DOHH2 (cell line): Measurements from ENCODE around the gene HELLS.

ENCODE experiments used
- EZH2phosphoT487 ChIP-seq: fragments of 200-600 bp; sonication (generic); IDR thresholded peaks from 2 replicates; pipeline ENCODE4 v1.6.1; 2017; ENCODE audit warnings: borderline replicate concordance, mild to moderate bottlenecking, antibody characterized with exemption, low read length, moderate library complexity, mixed read lengths
- TF ChIP-seq, protein P1 (sequence below): fragments of 200-600 bp; sonication (generic); IDR thresholded peaks from one replicate; pipeline ENCODE4 v1.5.1; 2014; ENCODE audit warnings: antibody characterized with exemption, mild to moderate bottlenecking, low read depth, low read length; ENCODE audit not compliant: poor library complexity, severe bottlenecking

DNA sequence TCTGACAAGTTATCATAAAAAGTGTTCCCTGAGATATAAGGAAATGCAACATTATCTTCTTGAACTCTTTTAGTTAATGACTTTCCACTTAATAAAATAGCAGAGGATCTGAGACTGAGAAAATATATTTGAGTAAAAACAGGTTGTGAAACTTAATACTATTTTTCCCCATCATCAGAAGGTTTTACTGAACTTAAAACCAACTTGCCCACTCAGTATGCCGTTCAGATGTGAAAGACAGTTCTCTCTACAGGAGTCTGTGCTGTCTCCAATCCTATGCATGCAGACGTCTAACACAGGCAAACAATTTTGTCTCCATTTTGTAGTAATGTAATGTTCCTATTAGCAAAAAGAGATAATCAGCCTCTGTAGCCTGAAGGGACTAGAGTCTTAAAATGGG is 99.7 kb downstream of the HELLS start:
- TF ChIP-seq, protein P1, sequence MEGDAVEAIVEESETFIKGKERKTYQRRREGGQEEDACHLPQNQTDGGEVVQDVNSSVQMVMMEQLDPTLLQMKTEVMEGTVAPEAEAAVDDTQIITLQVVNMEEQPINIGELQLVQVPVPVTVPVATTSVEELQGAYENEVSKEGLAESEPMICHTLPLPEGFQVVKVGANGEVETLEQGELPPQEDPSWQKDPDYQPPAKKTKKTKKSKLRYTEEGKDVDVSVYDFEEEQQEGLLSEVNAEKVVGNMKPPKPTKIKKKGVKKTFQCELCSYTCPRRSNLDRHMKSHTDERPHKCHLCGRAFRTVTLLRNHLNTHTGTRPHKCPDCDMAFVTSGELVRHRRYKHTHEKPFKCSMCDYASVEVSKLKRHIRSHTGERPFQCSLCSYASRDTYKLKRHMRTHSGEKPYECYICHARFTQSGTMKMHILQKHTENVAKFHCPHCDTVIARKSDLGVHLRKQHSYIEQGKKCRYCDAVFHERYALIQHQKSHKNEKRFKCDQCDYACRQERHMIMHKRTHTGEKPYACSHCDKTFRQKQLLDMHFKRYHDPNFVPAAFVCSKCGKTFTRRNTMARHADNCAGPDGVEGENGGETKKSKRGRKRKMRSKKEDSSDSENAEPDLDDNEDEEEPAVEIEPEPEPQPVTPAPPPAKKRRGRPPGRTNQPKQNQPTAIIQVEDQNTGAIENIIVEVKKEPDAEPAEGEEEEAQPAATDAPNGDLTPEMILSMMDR, result no peak
- TF ChIP-seq EZH2phosphoT487, result no peak
